SK-N-SH treated with all-trans-retinoic acid at 6 μM for 48 hours (cell line): Measurements from ENCODE around the gene E2F6.

Experiments used
- ATAC-seq: fragments of 200-7000 bp; cut with Tn5 transposase; 3 replicates; pipeline ENCODE4 v1.9.1; 2020; ENCODE audit warnings: mild to moderate bottlenecking, moderate library complexity
- BACH2 ChIP-seq: fragments of 250-450 bp; sonication (Bioruptor Pico); IDR thresholded peaks from 2 replicates; pipeline ENCODE4 v1.9.0; 2021; ENCODE audit warnings: mild to moderate bottlenecking, borderline replicate concordance
- CREB5 ChIP-seq: fragments of 250-450 bp; sonication (Bioruptor Pico); IDR thresholded peaks from 2 replicates; pipeline ENCODE4 v1.5.1; 2020; ENCODE audit warnings: low read depth, mild to moderate bottlenecking, moderate library complexity
- CSDC2 ChIP-seq: fragments of 250-450 bp; sonication (Bioruptor Pico); IDR thresholded peaks from 2 replicates; pipeline ENCODE4 v1.5.0; 2020; ENCODE audit warnings: mild to moderate bottlenecking, moderate library complexity
- ESRRG ChIP-seq: fragments of 250-450 bp; sonication (Bioruptor Pico); IDR thresholded peaks from 2 replicates; pipeline ENCODE4 v1.6.1; 2021; ENCODE audit warnings: mild to moderate bottlenecking
- GLIS3 ChIP-seq: fragments of 250-450 bp; sonication (Bioruptor Pico); IDR thresholded peaks from 2 replicates; pipeline ENCODE4 v1.5.0; 2020; ENCODE audit warnings: mild to moderate bottlenecking, moderate library complexity
- ISL1 ChIP-seq: fragments of 250-450 bp; sonication (Bioruptor Pico); IDR thresholded peaks from 2 replicates; pipeline ENCODE4 v2.1.2; 2022; ENCODE audit warnings: mild to moderate bottlenecking, moderate library complexity
- OSR1 ChIP-seq: fragments of 250-450 bp; sonication (Bioruptor Pico); IDR thresholded peaks from 2 replicates; pipeline ENCODE4 v1.8.0; 2022; ENCODE audit warnings: moderate library complexity, mild to moderate bottlenecking, inconsistent platforms
- PATZ1 ChIP-seq: fragments of 250-450 bp; sonication (Bioruptor Pico); IDR thresholded peaks from 2 replicates; pipeline ENCODE4 v1.8.0; 2020; ENCODE audit warnings: mild to moderate bottlenecking, moderate library complexity, borderline replicate concordance
- PPARA ChIP-seq: fragments of 250-450 bp; sonication (Bioruptor Pico); IDR thresholded peaks from 2 replicates; pipeline ENCODE4 v1.5.0; 2020; ENCODE audit warnings: mild to moderate bottlenecking, borderline replicate concordance
- RARB ChIP-seq: fragments of 250-450 bp; sonication (Bioruptor Pico); IDR thresholded peaks from 2 replicates; pipeline ENCODE4 v1.8.0; 2021; ENCODE audit warnings: mild to moderate bottlenecking, moderate library complexity
- SNAI2 ChIP-seq: fragments of 250-450 bp; sonication (Bioruptor Pico); IDR thresholded peaks from 2 replicates; pipeline ENCODE4 v1.5.0; 2020; ENCODE audit warnings: mild to moderate bottlenecking, moderate library complexity
- TCF4 ChIP-seq: fragments of 250-450 bp; sonication (Bioruptor Pico); IDR thresholded peaks from 2 replicates; pipeline ENCODE4 v1.8.0; 2021; ENCODE audit warnings: mild to moderate bottlenecking, moderate library complexity, borderline replicate concordance
- TOX ChIP-seq: fragments of 250-450 bp; sonication (Bioruptor Pico); IDR thresholded peaks from 2 replicates; pipeline ENCODE4 v1.8.0; 2021; ENCODE audit warnings: mild to moderate bottlenecking, moderate library complexity, borderline replicate concordance
- TSHZ2 ChIP-seq: fragments of 250-450 bp; sonication (Bioruptor Pico); IDR thresholded peaks from 2 replicates; pipeline ENCODE4 v1.5.0; 2020; ENCODE audit warnings: mild to moderate bottlenecking, moderate library complexity
- ZC3H10 ChIP-seq: fragments of 250-450 bp; sonication (Bioruptor Pico); IDR thresholded peaks from 2 replicates; pipeline ENCODE4 v1.5.1; 2021; ENCODE audit warnings: mild to moderate bottlenecking, moderate library complexity
- ZFP3 ChIP-seq: fragments of 250-450 bp; sonication (Bioruptor Pico); IDR thresholded peaks from 2 replicates; pipeline ENCODE4 v1.5.0; 2020; ENCODE audit warnings: mild to moderate bottlenecking, moderate library complexity
- ZFP30 ChIP-seq: fragments of 450-650 bp; formaldehyde crosslinking; IDR thresholded peaks from 2 replicates; pipeline ENCODE4 v1.5.0; 2022; ENCODE audit warnings: mild to moderate bottlenecking, moderate library complexity
- ZNF565 ChIP-seq: fragments of 450-650 bp; formaldehyde crosslinking; conservative IDR thresholded peaks from 2 replicates; pipeline ENCODE4 v1.5.0; 2020; ENCODE audit warnings: low read depth, mild to moderate bottlenecking, moderate library complexity
- ZNF70 ChIP-seq: fragments of 450-650 bp; formaldehyde crosslinking; IDR thresholded peaks from 2 replicates; pipeline ENCODE4 v1.5.0; 2020; ENCODE audit warnings: mild to moderate bottlenecking, moderate library complexity
- ZNF8 ChIP-seq: fragments of 450-650 bp; formaldehyde crosslinking; IDR thresholded peaks from 2 replicates; pipeline ENCODE4 v1.5.0; 2020; ENCODE audit warnings: mild to moderate bottlenecking, moderate library complexity
- TF ChIP-seq, protein P1 (sequence below): fragments of 250-450 bp; sonication (Bioruptor Pico); IDR thresholded peaks from 2 replicates; pipeline ENCODE4 v1.5.1; 2021; ENCODE audit warnings: mild to moderate bottlenecking, moderate library complexity

Gene E2F6

GRCh38 chr2:11435036-11435435 is 30.9 kb downstream of the E2F6 start:
- ATAC-seq, result no peak
- TF ChIP-seq ISL1 (CRISPR knock-in tag), result no peak
- TF ChIP-seq ESRRG (CRISPR knock-in tag), result no peak
- no peak for TF ChIP-seq TSHZ2
- no peak for TF ChIP-seq SNAI2 (CRISPR knock-in tag)
- no peak for TF ChIP-seq ZNF8 (CRISPR knock-in tag)
- TF ChIP-seq ZNF565, result no peak
- TF ChIP-seq TOX (CRISPR knock-in tag), result no peak
- TF ChIP-seq CREB5 (CRISPR knock-in tag), result no peak
- no peak for TF ChIP-seq GLIS3
- no peak for TF ChIP-seq PATZ1 (CRISPR knock-in tag)
- TF ChIP-seq, protein P1, sequence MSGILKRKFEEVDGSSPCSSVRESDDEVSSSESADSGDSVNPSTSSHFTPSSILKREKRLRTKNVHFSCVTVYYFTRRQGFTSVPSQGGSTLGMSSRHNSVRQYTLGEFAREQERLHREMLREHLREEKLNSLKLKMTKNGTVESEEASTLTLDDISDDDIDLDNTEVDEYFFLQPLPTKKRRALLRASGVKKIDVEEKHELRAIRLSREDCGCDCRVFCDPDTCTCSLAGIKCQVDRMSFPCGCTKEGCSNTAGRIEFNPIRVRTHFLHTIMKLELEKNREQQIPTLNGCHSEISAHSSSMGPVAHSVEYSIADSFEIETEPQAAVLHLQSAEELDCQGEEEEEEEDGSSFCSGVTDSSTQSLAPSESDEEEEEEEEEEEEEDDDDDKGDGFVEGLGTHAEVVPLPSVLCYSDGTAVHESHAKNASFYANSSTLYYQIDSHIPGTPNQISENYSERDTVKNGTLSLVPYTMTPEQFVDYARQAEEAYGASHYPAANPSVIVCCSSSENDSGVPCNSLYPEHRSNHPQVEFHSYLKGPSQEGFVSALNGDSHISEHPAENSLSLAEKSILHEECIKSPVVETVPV (CRISPR knock-in tag), result no peak
- no peak for TF ChIP-seq RARB (CRISPR knock-in tag)
- no peak for TF ChIP-seq TCF4 (CRISPR knock-in tag)
- TF ChIP-seq BACH2 (CRISPR knock-in tag), result no peak
- TF ChIP-seq PPARA (CRISPR knock-in tag), result no peak

GRCh38 chr2:11434443-11434842 is 31.5 kb downstream of the E2F6 start:
- TF ChIP-seq ZFP30 (CRISPR knock-in tag) (no peak), ISL1 (CRISPR knock-in tag) (no peak), SNAI2 (CRISPR knock-in tag) (no peak), BACH2 (CRISPR knock-in tag) (no peak), ZC3H10 (CRISPR knock-in tag) (no peak), CSDC2 (CRISPR knock-in tag) (no peak), ZNF565 (no peak), OSR1 (CRISPR knock-in tag) (no peak), ESRRG (CRISPR knock-in tag) (no peak), TOX (CRISPR knock-in tag) (no peak), RARB (CRISPR knock-in tag) (no peak), CREB5 (CRISPR knock-in tag) (no peak)
- TF ChIP-seq, protein P1 (CRISPR knock-in tag), result no peak
- no peak for ATAC-seq

GRCh38 chr2:11433822-11434221 is 32.1 kb downstream of the E2F6 start:
- no peak for ATAC-seq
- no peak for TF ChIP-seq ZFP30 (CRISPR knock-in tag)
- TF ChIP-seq ZNF70 (CRISPR knock-in tag), result no peak
- TF ChIP-seq ZFP3 (CRISPR knock-in tag), result no peak
- TF ChIP-seq RARB (CRISPR knock-in tag), result no peak
- no peak for TF ChIP-seq TSHZ2
- TF ChIP-seq ISL1 (CRISPR knock-in tag), result no peak
- no peak for TF ChIP-seq CREB5 (CRISPR knock-in tag)
- TF ChIP-seq OSR1 (CRISPR knock-in tag), result no peak
- TF ChIP-seq TOX (CRISPR knock-in tag), result no peak
